HepG2 (cell line): ENCODE results near the gene KCNK7. TPM values are rescaled to one million over a fixed set of nuclear protein-coding genes. Genes with fewer than 3 reads are reported as not detected.

Experiments
- SNAPC2 ChIP-seq: sonication (generic); formaldehyde crosslinking; IDR thresholded peaks from 2 replicates; pipeline ENCODE4 v1.8.1; 2022; ENCODE audit warnings: mild to moderate bottlenecking, missing genetic modification reagents
- ZBTB4 ChIP-seq: sonication (generic); formaldehyde crosslinking; IDR thresholded peaks from 2 replicates; pipeline ENCODE4 v1.4.0; 2020; ENCODE audit warnings: missing genetic modification reagents, mild to moderate bottlenecking, borderline replicate concordance
- ZNF12 ChIP-seq: sonication (generic); formaldehyde crosslinking; IDR thresholded peaks from 2 replicates; pipeline ENCODE4 v1.5.0; 2020; ENCODE audit warnings: missing genetic modification reagents
- ZNF318 ChIP-seq: sonication (generic); formaldehyde crosslinking; IDR thresholded peaks from 2 replicates; pipeline ENCODE4 v1.4.0; 2020; ENCODE audit warnings: mild to moderate bottlenecking, missing genetic modification reagents
- ZNF563 ChIP-seq: sonication (generic); formaldehyde crosslinking; IDR thresholded peaks from 2 replicates; pipeline ENCODE4 v1.8.0; 2022; ENCODE audit warnings: mild to moderate bottlenecking, moderate library complexity, missing genetic modification reagents
- ZNF83 ChIP-seq: sonication (generic); formaldehyde crosslinking; IDR thresholded peaks from 2 replicates; pipeline ENCODE4 v1.4.0; 2020; ENCODE audit warnings: missing genetic modification reagents, mild to moderate bottlenecking, borderline replicate concordance
- polyA plus RNA-seq, 8 experiments: library from polyadenylated mRNA; depleted of rRNA in 3 of 8; stranded (reverse) in 7 of 8; unstranded in 1 of 8; fragments of >200 nt; fragmentation: Illumina TruSeq in 4 of 8; extraction: Trizol in 4 of 8; gene quantifications; 2 replicates each; pipeline versions ENCODE4 v1.2.1 to v1.2.3, GENCODE V29; 2011 to 2016; ENCODE audit warnings: low read depth in 4 of 8, missing spikeins in 1 of 8, mixed read lengths in 1 of 8; ENCODE audit not compliant: insufficient read depth in 1 of 8
- total RNA-seq, 5 experiments: library from RNA; depleted of rRNA; stranded (reverse); fragments of >200 nt; fragmentation: Illumina TruSeq; extraction: Trizol; gene quantifications; 2 replicates each; pipeline ENCODE4 v1.2.3, GENCODE V29; 2016; ENCODE audit warnings: low read depth in 1 of 5
- TF ChIP-seq, protein P1 (sequence below): sonication (generic); formaldehyde crosslinking; IDR thresholded peaks from 2 replicates; pipeline ENCODE4 v1.4.0; 2020; ENCODE audit warnings: missing genetic modification reagents

KCNK7 gene
- total and polyA plus RNA-seq, 2 of the 13 experiments (the other 11 are each of a cell fraction or from before 2014, with no cell fraction given): 0.11 TPM; not detected in 1

GRCh38 chr11:65586247-65586630, 9.4 kb downstream of the KCNK7 start (continued):
- TF ChIP-seq ZNF12 (CRISPR knock-in tag) (no peak), ZNF83 (CRISPR knock-in tag) (no peak), ZNF318 (no peak), ZNF563 (CRISPR knock-in tag) (no peak), ZBTB4 (CRISPR knock-in tag) (no peak), SNAPC2 (CRISPR knock-in tag) (no peak)
- TF ChIP-seq, protein P1, sequence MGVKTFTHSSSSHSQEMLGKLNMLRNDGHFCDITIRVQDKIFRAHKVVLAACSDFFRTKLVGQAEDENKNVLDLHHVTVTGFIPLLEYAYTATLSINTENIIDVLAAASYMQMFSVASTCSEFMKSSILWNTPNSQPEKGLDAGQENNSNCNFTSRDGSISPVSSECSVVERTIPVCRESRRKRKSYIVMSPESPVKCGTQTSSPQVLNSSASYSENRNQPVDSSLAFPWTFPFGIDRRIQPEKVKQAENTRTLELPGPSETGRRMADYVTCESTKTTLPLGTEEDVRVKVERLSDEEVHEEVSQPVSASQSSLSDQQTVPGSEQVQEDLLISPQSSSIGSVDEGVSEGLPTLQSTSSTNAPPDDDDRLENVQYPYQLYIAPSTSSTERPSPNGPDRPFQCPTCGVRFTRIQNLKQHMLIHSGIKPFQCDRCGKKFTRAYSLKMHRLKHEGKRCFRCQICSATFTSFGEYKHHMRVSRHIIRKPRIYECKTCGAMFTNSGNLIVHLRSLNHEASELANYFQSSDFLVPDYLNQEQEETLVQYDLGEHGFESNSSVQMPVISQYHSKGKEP: no peak
